Retina (tissue), 1 donor: ENCODE data around the gene FRRS1.
"Not testable (repeated sequence)": the region's sequence is repeated elsewhere in the genome, so short reads cannot be mapped to it uniquely, and the experiment has no call there.

Experiments
- DNase-seq: peaks from one replicate; pipeline ENCODE4 v3.0.0-alpha.2; 2016

FRRS1 gene, protein sequence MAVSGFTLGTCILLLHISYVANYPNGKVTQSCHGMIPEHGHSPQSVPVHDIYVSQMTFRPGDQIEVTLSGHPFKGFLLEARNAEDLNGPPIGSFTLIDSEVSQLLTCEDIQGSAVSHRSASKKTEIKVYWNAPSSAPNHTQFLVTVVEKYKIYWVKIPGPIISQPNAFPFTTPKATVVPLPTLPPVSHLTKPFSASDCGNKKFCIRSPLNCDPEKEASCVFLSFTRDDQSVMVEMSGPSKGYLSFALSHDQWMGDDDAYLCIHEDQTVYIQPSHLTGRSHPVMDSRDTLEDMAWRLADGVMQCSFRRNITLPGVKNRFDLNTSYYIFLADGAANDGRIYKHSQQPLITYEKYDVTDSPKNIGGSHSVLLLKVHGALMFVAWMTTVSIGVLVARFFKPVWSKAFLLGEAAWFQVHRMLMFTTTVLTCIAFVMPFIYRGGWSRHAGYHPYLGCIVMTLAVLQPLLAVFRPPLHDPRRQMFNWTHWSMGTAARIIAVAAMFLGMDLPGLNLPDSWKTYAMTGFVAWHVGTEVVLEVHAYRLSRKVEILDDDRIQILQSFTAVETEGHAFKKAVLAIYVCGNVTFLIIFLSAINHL

DNA sequence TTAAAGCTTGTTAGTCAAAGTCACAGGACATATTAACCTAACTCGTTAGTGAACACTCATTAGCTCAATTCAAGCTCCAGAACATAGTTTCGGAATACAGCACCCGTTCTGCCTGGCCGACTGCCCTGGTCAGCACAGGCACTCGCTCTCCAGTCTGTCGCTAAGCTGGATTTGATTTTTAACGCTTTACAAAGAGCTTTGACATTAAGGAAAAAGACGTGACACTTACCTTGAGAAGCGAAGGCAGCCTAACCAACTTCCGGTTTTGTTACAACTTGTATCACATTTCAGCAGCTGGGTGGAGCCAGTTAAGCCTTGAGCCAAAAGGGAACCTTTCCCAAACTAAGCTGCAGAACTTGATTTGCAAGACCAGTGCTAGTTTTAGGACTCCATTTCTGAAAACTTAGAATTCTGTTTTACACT, at the start of gene FRRS1:
Gene FRRS1 (minus strand): TSS at position 258 of the 423 bp plus-strand sequence. CDS start 17,867 bp downstream, outside the sequence.
- DNase-seq = peak; percentile 60

DNA sequence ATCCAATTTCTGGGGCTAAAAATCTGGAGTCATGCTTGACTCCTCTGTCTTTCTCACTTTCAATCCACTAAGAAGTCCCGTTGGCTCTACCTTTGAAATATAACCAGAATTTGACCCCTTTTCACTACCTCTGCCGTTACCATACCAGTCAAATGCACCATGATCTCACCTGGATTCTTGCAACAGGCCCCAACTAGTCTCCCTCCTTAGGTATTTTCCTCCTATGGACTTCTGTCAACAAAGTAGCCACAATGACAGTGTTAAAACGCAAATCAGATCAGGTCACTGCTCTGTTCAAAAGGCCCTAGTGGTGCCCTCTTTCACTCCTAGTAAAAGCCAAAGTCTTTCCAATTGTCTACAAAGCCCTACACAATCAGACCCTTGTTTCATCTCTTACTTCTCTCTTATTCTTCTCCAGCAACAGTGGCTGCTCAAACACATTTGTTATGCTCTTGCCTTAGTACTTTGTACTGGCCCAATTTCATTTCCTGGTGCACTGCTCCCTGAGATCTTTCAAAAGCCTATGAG, 48.0 kb upstream of the FRRS1 start:
- DNase-seq = no peak

DNA sequence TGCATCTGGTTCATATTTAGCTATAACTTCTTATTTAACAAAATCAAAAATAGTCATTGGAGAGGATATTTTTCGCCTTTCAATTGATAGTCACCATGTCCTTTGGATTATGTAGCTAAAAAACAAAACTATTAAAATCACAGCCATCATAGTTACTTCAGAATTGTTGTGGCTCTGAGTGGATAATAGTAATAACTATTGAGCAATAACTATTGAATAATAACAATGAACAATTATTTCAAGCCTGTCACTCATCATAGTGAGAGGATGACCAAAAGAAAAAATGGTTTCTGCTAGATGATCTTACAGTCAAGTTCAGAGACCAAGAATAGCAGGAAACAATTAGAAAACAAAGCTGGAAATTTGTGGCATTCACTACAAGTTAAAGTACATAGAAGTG, 45.3 kb upstream of the FRRS1 start:
- DNase-seq = no peak

DNA sequence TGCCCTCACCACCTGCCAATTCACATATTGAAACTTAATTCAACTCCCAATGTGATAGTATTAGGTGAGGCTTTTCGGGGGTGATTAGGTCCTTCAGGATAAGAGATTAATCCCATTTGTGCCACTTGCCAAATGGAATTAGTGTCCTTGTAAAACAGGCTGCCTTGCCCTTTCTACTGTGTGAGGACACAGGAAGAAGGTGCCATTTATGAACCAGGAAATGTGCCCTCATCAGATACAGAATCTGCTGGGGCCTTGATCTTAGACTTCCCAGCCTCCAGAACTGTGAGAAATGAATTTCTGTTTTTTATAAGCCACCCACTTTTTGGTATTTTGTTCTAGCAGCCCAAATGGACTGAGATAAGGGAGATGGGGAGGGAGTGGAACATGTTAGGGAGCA, 44.6 kb upstream of the FRRS1 start:
- DNase-seq = no peak

DNA sequence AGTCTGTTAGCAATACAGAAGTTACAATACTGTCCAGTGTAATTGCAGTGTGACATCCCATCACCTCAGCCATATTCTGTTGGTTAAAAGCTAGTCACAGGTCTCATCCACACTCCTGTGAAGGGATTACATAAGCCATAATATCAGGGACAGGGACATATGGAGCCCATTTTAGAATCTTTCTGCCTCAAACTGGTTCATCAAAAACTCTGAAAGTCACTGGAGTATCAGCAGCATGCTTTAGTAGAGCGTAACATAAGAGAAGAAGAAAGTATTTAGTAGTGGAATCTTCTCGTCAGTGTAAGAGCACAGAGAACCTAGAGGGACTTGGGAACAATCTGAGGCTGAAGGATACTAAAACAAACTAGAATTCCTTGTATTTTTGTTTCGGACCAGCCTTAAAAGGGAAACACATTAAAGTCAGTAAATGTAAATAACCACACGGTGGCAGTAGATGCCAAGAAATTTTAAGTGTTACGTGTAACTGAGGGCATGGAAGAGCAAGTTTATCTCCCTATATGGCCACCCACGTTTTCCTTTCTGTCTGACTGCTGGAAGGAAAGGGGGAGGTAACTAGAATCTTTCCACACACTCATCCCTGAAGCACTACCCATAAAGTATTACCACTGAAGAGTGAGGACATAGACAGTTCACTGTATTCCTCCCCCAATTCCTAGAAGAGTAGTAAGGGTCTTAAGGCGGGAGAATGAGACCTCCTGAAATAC, 42.1 kb upstream of the FRRS1 start:
- DNase-seq = peak; percentile 78

DNA sequence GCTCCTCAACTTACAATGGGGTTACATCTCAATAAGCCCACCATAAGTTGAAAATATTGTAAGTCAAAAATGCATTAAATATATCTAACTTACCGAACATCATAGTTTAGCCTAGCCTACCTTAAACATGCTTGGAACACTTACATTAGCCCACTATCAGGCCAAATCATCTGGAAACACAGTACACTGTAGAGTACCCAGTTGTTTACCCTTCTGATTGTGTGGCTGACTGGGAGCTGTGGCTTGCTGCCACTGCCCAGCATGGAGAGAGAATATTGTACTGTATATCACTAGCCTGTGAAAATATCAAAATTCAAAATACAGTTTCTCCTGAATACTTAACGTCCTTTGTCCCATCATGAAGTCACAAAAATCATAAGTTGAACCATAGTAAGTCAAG, 40.4 kb upstream of the FRRS1 start:
- no peak for DNase-seq

DNA sequence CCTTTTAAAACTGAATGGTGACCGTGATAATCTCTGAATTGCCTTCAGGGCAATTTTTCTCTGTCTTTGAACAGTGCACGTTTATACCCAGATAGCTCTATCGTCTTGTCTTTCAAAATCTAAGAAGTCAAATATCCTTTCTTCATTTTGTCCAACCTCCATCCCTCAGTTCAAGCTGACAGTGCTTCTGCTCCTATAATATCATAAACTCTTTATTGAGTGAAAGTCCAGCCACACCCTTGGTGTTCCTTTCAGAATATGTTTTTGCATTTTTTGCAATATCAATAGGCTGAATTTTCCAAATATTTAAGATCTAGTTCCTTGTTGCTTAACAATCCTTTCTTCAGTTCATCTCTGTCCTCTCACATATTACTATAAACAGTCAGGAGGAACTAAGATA, 35.1 kb upstream of the FRRS1 start:
- no peak for DNase-seq

DNA sequence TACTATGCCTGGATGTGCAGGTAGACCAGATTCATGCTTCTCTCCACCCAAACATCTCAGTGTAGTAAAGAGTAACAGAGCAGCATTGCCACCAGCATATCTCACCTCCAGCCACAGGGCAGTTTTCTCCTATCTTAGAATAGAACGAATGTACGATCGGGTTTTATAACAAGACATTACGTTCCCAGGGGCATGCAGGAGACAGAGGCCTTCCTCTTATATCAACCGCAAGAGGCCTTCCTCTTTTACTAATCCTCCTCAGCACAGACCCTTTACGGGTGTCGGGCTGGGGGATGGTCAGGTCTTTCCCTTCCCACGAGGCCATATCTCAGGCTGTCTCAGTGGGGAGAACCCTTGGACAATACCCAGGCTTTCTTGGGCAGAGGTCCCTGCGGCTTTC, 27.4 kb upstream of the FRRS1 start:
- not testable (repeated sequence) for DNase-seq

DNA sequence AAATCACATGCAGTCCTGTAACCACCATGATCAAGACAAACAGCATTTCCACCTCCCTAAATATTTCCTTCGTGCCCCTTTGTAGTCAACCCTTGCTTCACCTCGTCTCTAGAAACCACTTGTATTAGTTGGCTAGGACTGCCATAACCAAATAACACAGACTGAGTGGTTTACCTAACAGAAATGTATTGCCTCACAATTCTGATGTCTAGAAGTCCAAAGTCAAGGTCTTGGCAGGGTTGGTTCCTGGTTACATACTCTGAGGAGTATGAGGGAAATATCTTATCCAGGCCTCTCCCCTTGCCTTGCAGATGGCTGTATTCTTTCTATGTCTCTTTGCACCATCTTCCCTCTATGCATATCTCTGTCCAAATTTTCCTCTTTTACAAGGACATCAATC, 23.3 kb upstream of the FRRS1 start:
- DNase-seq = no peak

DNA sequence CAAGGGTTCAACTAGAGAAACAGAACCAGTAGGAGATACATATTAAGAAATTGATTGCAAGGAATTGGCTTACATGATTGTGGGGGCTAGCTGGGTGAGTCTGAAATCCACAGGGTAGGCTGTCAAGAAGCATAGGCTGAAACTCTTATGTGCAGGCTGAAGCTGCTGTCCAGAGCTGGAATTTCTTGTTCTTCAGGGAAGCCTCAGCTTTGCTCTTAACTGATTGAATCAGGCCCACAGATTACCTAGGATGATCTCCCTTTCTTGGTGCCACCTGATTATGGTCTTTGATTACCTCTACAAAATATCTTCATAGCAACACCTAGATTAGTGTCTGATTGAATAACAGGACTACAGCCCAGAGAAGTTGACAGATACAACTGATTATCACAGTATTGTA, 22.5 kb upstream of the FRRS1 start:
- DNase-seq = no peak

DNA sequence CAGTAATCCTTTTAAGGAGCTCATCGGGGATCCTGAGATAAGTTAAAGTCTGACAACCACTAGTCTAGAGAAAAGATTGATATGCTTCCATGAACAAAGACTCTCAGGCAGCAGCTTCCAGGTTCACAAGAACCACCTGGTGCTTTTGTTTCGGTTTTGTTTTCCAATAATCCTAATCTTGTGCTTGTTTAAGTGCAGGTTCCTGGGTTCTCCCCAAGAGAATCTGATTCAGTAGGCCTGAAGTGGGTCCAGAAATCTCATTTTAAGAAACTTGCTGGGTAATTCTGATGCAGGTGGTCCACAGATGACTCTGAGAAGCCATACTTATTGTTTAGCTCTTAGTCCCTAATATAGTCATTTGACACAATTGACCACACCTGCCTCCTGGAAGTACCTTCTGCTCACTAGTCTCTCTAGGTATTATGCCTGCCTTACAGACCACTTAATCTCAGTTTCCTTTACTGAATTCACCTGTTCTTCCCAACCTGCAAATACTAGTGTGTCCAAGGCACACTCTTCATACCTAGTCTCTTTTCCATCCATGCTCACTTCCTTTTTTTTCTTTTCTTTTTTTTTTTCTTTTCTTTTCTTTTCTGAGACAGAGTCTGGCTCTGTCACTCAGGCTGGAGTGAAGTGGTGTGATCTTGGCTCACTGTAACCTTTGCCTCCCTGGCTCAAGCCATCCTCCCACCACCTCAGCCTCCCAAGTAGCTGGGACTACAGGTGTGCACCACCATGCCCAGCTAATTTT, 20.5 kb upstream of the FRRS1 start:
- DNase-seq = no peak

DNA sequence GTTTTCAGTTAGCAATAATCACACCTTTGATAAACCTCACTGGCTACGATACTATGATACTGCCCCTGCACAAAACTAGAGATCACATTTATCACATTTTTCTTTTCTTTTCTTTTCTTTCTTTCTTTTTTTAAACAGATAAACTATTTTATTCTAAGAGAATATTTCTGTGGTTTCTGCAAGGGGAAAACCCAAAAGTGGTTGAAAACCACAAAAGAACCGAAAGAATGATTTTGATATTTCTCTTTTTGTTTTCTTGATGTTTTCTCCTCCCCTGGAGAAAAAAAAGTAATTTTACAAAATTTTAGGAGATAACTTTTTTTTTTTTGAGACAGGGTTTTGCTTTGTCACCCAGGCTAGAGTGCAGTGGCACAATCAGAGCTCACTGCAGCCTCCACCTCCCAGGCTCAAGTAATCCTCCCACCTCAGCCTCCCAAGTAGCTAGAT, 18.4 kb upstream of the FRRS1 start:
- no peak for DNase-seq

DNA sequence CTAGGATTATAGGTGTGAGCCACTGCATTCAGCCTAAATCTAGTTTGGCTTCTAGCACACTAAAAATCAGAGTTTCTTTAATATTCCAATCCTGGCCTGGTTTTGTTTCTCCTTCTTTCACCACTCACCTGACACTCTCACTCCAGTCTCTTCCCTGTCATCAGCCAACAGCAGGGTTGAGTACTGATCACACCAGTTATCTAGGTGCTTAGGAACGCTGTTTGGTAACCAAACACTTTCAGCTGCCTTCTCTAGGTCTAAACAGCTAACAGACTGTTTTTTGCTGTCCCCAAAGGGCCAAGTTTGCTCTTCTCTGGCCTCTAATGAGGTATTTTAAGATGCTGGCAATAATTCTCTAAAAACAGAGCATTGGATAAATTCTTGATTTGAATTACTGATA, 17.7 kb upstream of the FRRS1 start:
- DNase-seq = no peak

DNA sequence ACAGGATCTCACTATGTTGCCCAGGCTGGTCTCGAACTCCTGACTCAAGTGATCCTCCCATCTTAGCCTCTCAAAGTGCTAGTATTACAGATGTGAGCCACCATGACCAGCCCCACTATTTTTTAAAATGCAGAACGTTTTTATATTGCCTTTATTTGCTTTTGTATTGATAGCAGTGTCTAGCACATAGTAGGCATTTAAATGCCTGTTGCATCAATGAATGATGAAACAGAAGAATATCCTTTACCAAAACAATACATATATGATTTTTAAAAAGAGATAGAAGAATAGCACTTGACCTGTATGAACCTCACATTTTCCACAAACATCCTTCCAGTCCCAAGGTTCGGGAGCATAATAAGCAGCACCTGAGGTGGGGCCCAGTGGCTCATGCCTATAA, 16.5 kb upstream of the FRRS1 start:
- no peak for DNase-seq

DNA sequence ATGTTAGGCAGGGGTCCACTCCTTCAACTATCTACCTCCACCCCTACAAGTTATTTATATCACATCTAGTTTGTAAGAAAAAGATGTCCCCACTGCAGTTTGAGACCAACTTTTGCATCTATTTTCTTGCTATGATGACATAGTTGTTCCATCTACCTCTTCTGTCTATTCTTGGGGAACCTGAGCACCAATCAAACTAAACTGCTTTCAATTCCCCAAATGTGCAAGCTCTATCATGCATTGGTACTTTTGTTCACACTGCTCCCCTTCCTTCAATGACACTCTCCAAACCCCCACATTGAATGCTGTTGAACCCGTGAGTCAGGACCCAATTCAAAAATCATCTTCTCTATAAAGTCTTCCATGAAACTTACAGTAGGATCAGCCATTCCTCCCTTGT, 16.0 kb upstream of the FRRS1 start:
- DNase-seq = no peak

DNA sequence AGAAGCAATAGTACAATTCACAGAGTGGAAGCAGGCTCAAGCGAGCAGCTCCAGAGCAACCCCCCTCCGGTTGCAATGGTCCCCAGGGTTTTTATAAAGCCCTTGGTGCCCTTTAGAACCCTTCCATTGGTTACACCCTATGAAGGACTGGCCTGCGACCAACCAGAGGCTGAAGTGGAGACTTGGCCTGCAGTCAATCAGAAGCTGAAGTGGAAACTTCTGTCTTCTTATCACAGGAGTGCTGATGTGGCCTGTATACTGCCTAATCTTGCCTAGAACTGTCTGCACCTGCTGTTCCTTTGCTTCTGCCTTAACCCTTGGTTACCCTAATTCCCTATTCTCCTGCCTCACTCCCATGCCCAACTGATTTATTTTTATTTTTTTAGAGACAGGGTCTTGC, 15.4 kb upstream of the FRRS1 start:
- DNase-seq = no peak

DNA sequence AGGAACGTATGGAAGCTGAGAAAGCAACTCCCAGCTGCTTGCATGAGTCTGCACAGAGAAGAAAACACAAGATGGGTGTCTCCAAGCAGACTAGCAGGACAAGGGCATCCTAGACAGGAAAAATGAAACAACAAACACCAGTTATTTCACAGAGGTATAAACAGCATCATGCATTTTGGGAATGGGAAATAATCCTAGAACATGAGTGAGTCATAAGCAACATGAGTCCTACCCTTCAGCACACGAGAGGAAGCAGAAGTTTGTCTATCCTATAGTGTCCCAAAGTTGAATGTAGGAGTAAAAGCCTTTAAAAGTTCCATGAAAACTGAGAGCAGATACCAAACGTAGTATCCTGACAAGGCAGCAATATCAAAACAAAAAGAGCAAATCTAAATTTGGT, 11.3 kb upstream of the FRRS1 start:
- no peak for DNase-seq

DNA sequence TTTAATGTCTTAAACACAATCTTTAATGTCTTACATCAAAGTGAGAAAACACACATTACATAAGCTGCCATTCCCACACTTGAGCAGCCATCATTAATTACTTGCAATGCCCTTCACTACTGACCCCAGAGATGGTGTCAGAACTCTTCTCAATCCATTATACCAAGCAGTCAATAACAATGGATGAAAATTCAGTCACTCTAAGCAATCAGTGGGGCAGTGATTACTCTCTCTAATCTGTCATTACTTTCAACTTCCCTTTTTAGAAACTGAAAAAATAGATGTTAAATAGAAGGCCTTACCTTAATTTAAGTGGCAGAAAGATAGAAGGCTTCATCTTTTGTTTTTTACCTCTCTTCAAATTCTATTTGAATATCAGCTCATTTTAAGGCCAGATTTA, 9.7 kb upstream of the FRRS1 start:
- DNase-seq = peak; percentile 18

DNA sequence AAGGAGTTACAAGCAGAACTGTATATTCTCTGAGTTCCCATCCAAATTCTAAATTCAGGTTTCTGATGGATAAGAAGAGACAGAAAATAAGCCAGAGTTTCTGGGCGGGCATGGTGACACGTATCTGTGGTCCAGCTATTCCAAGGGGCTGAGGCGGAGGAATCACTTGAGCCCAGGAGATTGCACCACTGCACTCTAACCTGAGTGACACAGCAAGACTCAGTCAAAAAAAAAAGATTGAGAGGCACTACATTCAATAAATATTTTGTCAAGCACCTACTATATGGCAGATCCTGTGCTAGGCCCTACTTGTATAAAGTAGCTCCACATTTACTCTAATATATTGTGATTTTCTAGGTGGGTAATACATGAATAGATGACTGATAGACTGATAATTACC, 6.4 kb upstream of the FRRS1 start:
- no peak for DNase-seq

DNA sequence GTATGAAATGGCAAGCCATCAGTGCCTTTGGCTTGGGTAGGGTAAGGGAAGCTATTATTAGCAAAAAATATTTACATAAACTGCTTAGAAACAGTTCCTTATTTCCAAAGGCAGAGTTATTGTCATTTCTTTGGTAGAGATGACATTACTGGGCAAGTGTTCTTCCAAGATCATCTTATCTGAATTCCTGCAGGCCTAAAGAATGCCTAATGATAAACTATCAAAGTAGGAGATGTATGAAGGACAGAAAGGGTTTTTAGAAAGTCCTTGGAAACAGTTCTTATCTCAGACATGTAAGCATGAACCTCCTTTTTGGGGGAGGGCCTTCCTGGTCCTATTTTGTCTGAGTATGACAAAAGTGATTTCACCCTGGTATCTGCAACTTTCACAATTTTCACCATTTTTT, 5.1 kb upstream of the FRRS1 start:
- DNase-seq = no peak

DNA sequence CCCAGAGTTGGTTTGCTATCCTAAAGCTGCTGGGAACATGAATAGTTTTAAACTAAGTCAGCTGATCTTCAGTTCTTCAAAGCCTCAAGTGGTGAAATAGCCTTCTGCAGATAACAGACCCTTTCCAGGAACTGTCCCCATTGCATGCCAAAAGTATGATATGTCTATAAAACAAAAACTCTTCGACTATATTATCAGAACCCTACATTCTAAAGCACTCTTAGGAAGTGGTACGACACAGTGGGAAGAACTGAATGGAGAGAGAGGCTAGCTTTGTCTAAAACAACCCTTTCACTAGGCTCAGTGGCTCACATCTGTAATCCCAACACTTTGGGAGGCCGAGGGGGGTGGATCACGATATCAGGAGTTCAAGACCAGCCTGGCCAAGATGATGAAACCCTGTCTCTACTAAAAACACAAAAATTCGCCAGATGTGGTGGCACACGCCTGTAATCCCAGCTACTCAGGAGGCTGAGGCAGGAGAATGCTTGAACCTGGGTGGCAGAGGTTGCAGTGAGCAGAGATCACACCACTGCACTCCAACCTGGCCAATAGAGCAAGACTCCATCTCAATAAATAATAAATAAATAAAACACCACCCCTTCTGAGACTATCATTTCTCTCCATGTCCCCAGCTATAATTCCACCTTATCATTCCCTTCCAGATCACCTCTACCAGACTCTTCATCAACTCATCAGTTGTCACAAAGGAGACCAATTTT, 2.2 kb upstream of the FRRS1 start:
- DNase-seq = no peak

DNA sequence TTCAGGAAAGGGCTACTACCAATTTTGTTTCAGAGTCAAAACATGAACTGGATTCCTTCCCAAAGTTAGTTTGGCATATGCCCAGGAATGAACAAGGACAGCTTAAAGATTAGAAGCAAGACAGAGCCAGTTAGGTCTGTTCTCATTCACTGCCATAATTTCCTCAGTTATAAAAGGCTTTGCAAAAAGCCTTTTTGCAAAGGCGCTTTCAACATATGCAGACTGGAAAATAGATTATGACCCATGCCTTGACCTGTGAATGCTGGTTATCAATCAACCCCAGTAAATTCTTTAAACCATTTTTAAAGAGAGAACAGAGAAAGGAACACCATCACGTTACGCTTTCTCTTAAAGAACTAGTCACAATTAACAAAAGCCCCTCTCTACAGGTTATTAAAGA, 1.7 kb upstream of the FRRS1 start:
- DNase-seq = no peak
